ENCODE measurements around the gene CDKN2C.

DNA sequence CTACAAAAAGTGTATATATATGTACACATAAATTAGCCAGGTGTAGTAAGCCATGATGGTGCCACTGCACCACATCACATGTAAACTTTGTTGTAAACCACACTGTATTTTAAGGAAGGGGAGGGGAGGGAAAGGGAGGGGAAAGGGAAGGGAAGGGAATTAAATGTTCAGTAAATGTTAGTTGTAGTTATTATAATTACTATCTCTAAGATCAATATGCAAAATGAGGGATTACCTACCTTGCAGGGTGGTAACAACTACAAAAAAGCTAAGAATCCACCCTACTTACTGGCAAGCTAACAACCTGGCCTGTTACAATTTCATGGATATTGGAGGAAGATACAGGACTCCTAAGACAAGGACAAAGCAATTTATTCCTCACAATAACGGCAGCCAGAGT, 27.7 kb upstream of the CDKN2C start:
- TF ChIP-seq, protein P1, sequence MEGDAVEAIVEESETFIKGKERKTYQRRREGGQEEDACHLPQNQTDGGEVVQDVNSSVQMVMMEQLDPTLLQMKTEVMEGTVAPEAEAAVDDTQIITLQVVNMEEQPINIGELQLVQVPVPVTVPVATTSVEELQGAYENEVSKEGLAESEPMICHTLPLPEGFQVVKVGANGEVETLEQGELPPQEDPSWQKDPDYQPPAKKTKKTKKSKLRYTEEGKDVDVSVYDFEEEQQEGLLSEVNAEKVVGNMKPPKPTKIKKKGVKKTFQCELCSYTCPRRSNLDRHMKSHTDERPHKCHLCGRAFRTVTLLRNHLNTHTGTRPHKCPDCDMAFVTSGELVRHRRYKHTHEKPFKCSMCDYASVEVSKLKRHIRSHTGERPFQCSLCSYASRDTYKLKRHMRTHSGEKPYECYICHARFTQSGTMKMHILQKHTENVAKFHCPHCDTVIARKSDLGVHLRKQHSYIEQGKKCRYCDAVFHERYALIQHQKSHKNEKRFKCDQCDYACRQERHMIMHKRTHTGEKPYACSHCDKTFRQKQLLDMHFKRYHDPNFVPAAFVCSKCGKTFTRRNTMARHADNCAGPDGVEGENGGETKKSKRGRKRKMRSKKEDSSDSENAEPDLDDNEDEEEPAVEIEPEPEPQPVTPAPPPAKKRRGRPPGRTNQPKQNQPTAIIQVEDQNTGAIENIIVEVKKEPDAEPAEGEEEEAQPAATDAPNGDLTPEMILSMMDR (IDR thresholded peaks at IDR 0.05): no peak
- TF ChIP-seq FOXM1 (IDR thresholded peaks at IDR 0.05; ENCODE audit: low read depth) (no peak), TCF12 (IDR thresholded peaks at IDR 0.05) (no peak), POLR2AphosphoS5 (IDR thresholded peaks at IDR 0.05; ENCODE audit: low read depth, low read length) (no peak), YY1 (IDR thresholded peaks at IDR 0.05; ENCODE audit: low read depth) (no peak), MXI1 (IDR thresholded peaks at IDR 0.05; ENCODE audit: low read depth, low read length) (no peak), MEF2A (IDR thresholded peaks at IDR 0.05; ENCODE audit: borderline replicate concordance, low read depth) (no peak), EP300 (IDR thresholded peaks at IDR 0.05; ENCODE audit: borderline replicate concordance in 1 of 2, low read depth in 1 of 2, low read length in 1 of 2) (no peak), RAD21 (IDR thresholded peaks at IDR 0.05; ENCODE audit: low read length) (no peak), EZH2phosphoT487 (IDR thresholded peaks at IDR 0.05; ENCODE audit: borderline replicate concordance, low read depth) (no peak), NRF1 (IDR thresholded peaks at IDR 0.05; ENCODE audit: low read depth, low read length) (no peak), TAF1 (IDR thresholded peaks at IDR 0.05; ENCODE audit: borderline replicate concordance, low read depth, low read length) (no peak)
- TF ChIP-seq, protein P2, sequence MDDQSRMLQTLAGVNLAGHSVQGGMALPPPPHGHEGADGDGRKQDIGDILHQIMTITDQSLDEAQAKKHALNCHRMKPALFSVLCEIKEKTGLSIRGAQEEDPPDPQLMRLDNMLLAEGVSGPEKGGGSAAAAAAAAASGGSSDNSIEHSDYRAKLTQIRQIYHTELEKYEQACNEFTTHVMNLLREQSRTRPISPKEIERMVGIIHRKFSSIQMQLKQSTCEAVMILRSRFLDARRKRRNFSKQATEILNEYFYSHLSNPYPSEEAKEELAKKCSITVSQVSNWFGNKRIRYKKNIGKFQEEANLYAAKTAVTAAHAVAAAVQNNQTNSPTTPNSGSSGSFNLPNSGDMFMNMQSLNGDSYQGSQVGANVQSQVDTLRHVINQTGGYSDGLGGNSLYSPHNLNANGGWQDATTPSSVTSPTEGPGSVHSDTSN (IDR thresholded peaks at IDR 0.05): no peak

Measured in SK-N-SH (cell line).